ENCODE results near the gene RAC3.

Gene RAC3

DNA sequence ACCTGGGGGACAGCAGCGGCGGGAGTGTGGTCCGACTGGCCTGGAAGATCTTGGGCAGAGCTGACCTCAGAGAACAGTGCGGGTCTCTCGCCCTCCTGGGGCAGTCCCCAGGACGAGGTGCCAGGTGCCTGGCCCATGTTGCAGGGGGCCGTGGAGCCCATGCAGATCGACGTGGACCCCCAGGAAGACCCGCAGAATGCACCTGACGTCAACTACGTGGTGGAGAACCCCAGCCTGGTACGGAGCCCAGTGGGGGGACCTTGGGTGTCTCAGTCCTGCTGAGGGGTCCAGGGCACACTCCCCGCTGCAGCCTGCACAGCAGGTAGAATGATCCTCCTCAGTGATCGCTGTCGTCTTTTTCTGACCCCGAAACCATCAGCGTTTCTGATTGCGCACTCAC lies 21.7 kb downstream of the RAC3 start:
- Histone ChIP-seq H3K27ac (no peak overlapping the region), H3K4me3 (ENCODE audit: low read depth, low read length) (no peak overlapping the region), H3K27me3 (ENCODE audit: insufficient read depth, low read depth, severe bottlenecking) (no peaks in the 10 kb centered on the region), H3K9me3 (ENCODE audit: severe bottlenecking) (no peaks in the 10 kb centered on the region), H3K36me3 (peaks cover 74% of the 10 kb centered on the region)
- TF ChIP-seq CTCF (IDR thresholded peaks at IDR 0.05; ENCODE audit: low read depth, low read length): no peak
- DNase-seq: no peak

GRCh38 chr17:82053556-82054263 lies 22.2 kb downstream of the RAC3 start:
- DNase-seq: no peak
- TF ChIP-seq CTCF (IDR thresholded peaks at IDR 0.05; ENCODE audit: low read depth, low read length): no peak
- H3K27ac ChIP-seq: no peak overlapping the region
- no peak overlapping the region for H3K4me3 ChIP-seq (ENCODE audit: low read depth, low read length)
- no peaks in the 10 kb centered on the region for H3K9me3 ChIP-seq (ENCODE audit: severe bottlenecking)
- H3K36me3 ChIP-seq: peaks cover 74% of the 10 kb centered on the region
- no peaks in the 10 kb centered on the region for H3K27me3 ChIP-seq (ENCODE audit: insufficient read depth, low read depth, severe bottlenecking)

GRCh38 chr17:82054351-82055022 lies 23.0 kb downstream of the RAC3 start:
- no peak overlapping the region for H3K27ac ChIP-seq
- no peak for TF ChIP-seq CTCF (IDR thresholded peaks at IDR 0.05; ENCODE audit: low read depth, low read length)
- H3K36me3 ChIP-seq: peaks cover 74% of the 10 kb centered on the region
- no peak overlapping the region for H3K4me3 ChIP-seq (ENCODE audit: low read depth, low read length)
- no peak for DNase-seq
- no peaks in the 10 kb centered on the region for H3K27me3 ChIP-seq (ENCODE audit: insufficient read depth, low read depth, severe bottlenecking)
- H3K9me3 ChIP-seq (ENCODE audit: severe bottlenecking): no peaks in the 10 kb centered on the region

DNA sequence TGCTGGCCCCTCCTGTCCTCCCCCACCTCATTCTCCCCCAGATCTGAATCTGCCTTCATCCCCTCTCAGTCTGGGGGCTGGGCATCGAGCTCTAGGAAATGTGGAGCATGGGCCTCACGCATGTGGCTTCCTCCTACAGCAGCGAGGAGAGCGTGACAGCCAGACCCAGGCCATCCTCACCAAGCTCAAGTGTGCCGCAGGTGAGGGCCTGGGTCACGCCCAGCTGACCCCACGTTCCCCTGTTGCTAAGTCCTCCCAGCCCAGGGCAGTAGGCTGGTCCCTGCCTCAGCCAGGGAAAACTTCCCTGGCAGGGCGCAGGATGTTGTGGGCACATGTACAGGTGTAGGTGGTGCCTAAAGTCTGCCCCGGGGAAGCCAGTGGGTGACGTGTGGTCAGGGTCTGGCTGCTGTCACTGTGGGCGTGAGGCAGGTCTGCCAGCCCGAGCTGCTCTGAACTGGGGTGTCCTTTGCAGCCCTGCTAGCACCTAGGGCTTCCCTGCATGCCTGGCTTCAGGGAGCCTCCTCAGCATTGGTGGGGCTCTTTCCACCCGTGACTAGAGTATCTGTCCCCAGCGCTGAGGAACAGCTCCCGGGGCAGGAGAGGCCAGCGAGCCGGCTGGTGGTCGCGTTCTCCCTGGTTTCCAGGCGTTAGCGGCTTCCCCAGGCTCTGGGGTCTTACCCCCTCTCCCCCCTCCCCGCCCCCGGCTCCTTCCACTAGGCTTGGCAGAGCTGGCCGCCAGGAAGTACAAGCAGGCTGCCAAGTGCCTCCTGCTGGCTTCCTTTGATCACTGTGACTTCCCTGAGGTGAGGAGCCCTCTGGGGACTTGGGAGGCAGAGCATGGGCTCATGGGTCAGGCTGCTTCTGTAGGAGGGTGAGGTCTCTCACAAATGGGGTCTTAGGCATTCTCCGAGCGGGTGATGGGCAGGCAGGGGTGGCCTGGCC lies 23.8 kb downstream of the RAC3 start:
- Histone ChIP-seq H3K9me3 (ENCODE audit: severe bottlenecking) (no peaks in the 10 kb centered on the region), H3K36me3 (peaks cover 74% of the 10 kb centered on the region), H3K27ac (no peak overlapping the region), H3K4me3 (ENCODE audit: low read depth, low read length) (no peak overlapping the region), H3K27me3 (ENCODE audit: insufficient read depth, low read depth, severe bottlenecking) (no peaks in the 10 kb centered on the region)
- no peak for TF ChIP-seq CTCF (IDR thresholded peaks at IDR 0.05; ENCODE audit: low read depth, low read length)
- DNase-seq: no peak

DNA sequence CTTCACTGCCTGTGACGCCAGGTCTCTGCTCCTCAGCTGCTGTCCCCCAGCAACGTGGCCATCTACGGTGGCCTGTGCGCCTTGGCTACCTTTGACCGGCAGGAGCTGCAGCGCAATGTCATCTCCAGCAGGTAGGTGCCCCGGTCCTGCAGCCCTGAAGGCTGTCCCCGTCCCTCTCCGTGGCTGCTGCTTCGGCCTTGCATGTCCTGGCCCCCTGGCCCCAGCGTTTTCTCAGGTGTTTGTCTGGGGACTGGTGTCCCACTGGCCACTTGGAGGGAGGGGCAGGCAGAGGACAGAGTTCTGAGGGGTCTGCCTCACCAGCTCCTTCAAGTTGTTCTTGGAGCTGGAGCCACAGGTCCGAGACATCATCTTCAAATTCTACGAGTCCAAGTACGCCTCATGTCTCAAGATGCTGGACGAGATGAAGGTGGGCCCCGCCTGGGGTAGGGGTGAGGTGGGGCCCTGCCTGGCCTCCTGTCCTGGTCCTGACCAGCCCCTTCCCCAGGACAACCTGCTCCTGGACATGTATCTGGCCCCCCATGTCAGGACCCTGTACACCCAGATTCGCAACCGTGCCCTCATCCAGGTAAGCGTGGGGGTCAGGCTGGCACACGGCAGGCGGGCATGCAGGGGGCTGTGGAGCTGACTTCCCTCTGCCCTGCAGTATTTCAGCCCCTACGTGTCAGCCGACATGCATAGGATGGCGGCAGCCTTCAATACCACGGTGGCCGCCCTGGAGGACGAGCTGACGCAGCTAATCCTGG lies 24.7 kb downstream of the RAC3 start:
- Histone ChIP-seq H3K36me3 (peaks cover 80% of the 10 kb centered on the region), H3K4me3 (ENCODE audit: low read depth, low read length) (no peak overlapping the region), H3K9me3 (ENCODE audit: severe bottlenecking) (no peaks in the 10 kb centered on the region), H3K27me3 (ENCODE audit: insufficient read depth, low read depth, severe bottlenecking) (no peaks in the 10 kb centered on the region), H3K27ac (no peak overlapping the region; the same call in 1 of the 2 replicates)
- TF ChIP-seq CTCF (IDR thresholded peaks at IDR 0.05; ENCODE audit: low read depth, low read length): no peak
- no peak for DNase-seq

Data from WERI-Rb-1 (cell line).